Smooth muscle cell (in vitro differentiated cells): ENCODE data around the gene CDK2. TPM values are rescaled to one million over a fixed set of nuclear protein-coding genes. Genes with fewer than 3 reads are reported as not detected.
"Not testable (repeated sequence)": the region's sequence is repeated elsewhere in the genome, so short reads cannot be mapped to it uniquely, and the experiment has no call there.

ENCODE experiments used
- DNase-seq: peaks from one replicate; lab custom pipeline; 2025; ENCODE audit not compliant: unreplicated experiment; lab: John Stamatoyannopoulos, UW
- H2AFZ ChIP-seq: fragments of 200-600 bp; sonication (generic); 2 replicates; pipeline ENCODE4 v1.6.0; 2016; ENCODE audit warnings: antibody characterized with exemption, low read depth, mild to moderate bottlenecking
- H3F3A ChIP-seq: fragments of 200-600 bp; sonication (generic); 2 replicates; pipeline ENCODE4 v1.6.0; 2017; ENCODE audit warnings: antibody characterized with exemption, low read depth
- H3K27ac ChIP-seq: fragments of 200-600 bp; sonication (generic); 2 replicates; pipeline ENCODE4 v1.5.1; 2016; ENCODE audit warnings: low read depth, mild to moderate bottlenecking
- H3K27me3 ChIP-seq: fragments of 200-600 bp; sonication (generic); 2 replicates; pipeline ENCODE4 v1.6.1; 2016; ENCODE audit warnings: low read depth, mild to moderate bottlenecking
- H3K36me3 ChIP-seq: fragments of 200-600 bp; sonication (generic); 2 replicates; pipeline ENCODE4 v1.5.1; 2016; ENCODE audit warnings: low read depth
- H3K4me1 ChIP-seq: fragments of 200-600 bp; sonication (generic); 2 replicates; pipeline ENCODE4 v1.5.1; 2016; ENCODE audit warnings: low read depth
- H3K4me2 ChIP-seq: fragments of 200-600 bp; sonication (generic); 2 replicates; pipeline ENCODE4 v1.6.0; 2016; ENCODE audit warnings: mild to moderate bottlenecking
- H3K4me3 ChIP-seq: fragments of 200-600 bp; sonication (generic); 2 replicates; pipeline ENCODE4 v1.5.1; 2016; ENCODE audit warnings: mild to moderate bottlenecking
- H3K79me2 ChIP-seq: fragments of 200-600 bp; sonication (generic); 2 replicates; pipeline ENCODE4 v1.6.0; 2016; ENCODE audit warnings: low read depth, mild to moderate bottlenecking
- H3K9ac ChIP-seq: fragments of 200-600 bp; sonication (generic); 2 replicates; pipeline ENCODE4 v1.6.0; 2016; ENCODE audit warnings: low read depth
- H3K9me3 ChIP-seq: fragments of 200-600 bp; sonication (generic); replicated peaks from 2 replicates; pipeline ENCODE4 v1.5.1; 2016; ENCODE audit warnings: low read depth
- H4K20me1 ChIP-seq: fragments of 200-600 bp; sonication (generic); 2 replicates; pipeline ENCODE4 v1.6.0; 2016; ENCODE audit warnings: low read depth
- CTCF ChIP-seq: fragments of 200-600 bp; sonication (generic); IDR thresholded peaks from 2 replicates; pipeline ENCODE4 v1.5.1; 2017; ENCODE audit warnings: borderline replicate concordance, mild to moderate bottlenecking, antibody characterized with exemption; ENCODE audit not compliant: insufficient read depth, poor library complexity, severe bottlenecking
- WGBS: methylation state at CpG from one replicate; pipeline ENCODE4 v1.1.7; 2016; ENCODE audit warnings: low lambda C conversion rate; 5-methylcytosine and 5-hydroxymethylcytosine counted together
- polyA plus RNA-seq: library from polyadenylated mRNA; unstranded; fragments of >200 nt; fragmentation: Nextera tagmentation; extraction: Ambion mirVana; gene quantifications from 2 replicates; pipeline ENCODE4 v1.2.1, GENCODE V29; 2016
- total RNA-seq: library from RNA; depleted of rRNA; stranded (reverse); fragments of >200 nt; gene quantifications from 2 replicates; pipeline ENCODE4 v1.2.3, GENCODE V29; 2014

CDK2 gene
- total and polyA plus RNA-seq, 2 experiments from 2014 or later: 33.3 to 36.5 TPM

DNA sequence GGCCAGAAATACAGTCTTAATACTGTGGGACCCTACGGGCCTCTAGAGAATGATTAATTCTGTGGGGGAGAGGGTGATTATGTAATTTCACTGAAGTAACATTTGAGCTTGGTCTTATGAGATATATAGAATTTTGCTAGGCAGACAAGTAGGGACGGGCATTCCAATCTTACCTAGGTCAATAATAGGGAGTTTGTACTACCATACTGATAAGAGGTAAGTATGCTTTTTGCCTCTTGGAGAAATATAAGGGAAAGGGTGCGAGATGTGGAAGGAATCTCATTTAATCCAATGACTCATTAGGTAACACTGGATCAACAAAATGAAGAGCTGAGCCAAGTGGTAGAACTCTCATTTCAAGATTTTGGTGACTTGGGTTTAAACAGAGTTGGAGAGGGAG, 12.4 kb downstream of the CDK2 start:
- Histone ChIP-seq H4K20me1 (peaks cover 65% of the 10 kb centered on the region), H3K4me2 (no peak overlapping the region), H3K9ac (no peak overlapping the region), H2AFZ (no peak overlapping the region), H3K4me3 (no peak overlapping the region), H3K27me3 (no peaks in the 10 kb centered on the region), H3K4me1 (peaks cover 9% of the 10 kb centered on the region), H3F3A (peaks cover 4% of the 10 kb centered on the region), H3K27ac (no peak overlapping the region), H3K36me3 (no peaks in the 10 kb centered on the region), H3K79me2 (peaks cover 96% of the 10 kb centered on the region), H3K9me3 (no peaks in the 10 kb centered on the region)
- DNase-seq: no peak
- TF ChIP-seq CTCF: no peak
- WGBS: 94% methylated on average over 3 of the region's 3 CpGs

DNA sequence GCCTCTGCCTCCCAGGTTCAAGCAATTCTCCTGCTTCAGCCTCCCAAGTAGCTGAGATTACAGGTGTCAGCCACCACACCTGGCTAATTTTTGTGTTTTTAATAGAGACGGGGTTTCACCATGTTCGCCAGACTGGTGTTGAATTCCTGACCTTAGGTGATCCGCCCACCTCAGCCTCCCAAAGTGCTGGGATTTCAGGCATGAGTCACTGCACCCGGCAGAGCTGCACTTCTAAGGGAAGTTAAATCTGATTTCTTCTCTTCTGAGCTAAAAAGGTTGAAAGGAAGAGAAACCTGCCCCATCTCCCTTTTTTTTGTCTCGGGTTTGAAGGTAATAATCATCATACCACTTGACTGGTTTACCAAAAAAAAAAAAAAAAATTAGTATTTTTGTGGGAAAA, 15.3 kb downstream of the CDK2 start:
- WGBS: 54% methylated on average over 5 of the region's 5 CpGs
- not testable (repeated sequence) for DNase-seq, H2AFZ ChIP-seq, H3K27me3 ChIP-seq, H3F3A ChIP-seq, H3K4me3 ChIP-seq, H3K36me3 ChIP-seq, H3K4me1 ChIP-seq, H3K9me3 ChIP-seq, H3K9ac ChIP-seq
- Histone ChIP-seq H3K27ac (peak overlapping the region; percentile 15), H4K20me1 (peaks cover 69% of the 10 kb centered on the region), H3K4me2 (peak overlapping the region; percentile 40), H3K79me2 (peaks cover 77% of the 10 kb centered on the region)

DNA sequence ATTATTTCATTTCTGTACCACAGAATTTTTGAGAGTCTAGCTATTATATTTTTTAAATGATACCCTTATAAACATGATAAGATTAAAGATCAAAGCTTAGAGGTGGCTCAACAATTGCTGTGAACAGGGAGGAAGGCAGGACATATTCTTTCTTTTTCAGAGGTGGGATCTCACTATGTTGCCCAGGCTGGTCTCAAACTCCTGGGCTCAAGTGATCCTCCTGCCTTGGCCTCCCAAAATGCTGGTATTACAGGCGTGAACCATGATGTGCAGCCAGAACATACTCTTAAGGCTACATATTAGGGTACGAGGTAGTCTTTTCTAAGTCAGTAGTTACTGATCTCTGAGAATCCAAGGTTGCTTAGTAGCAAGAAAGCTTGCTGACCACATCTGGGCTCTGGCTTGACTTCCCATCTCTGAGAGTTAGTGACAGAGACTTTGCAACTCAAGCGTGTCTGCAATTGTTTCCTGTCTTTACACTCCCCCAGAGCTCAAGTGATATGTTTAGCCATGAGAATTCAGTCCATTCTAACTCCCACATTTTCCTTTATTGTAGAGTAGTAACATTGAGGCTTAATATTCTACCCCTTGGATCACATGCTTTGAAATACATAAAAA, 15.8 kb downstream of the CDK2 start:
- Histone ChIP-seq H3K9me3 (no peaks in the 10 kb centered on the region), H4K20me1 (peaks cover 64% of the 10 kb centered on the region), H3K79me2 (peaks cover 71% of the 10 kb centered on the region), H3F3A (peaks cover 4% of the 10 kb centered on the region), H3K4me1 (no peaks in the 10 kb centered on the region), H3K36me3 (no peaks in the 10 kb centered on the region), H3K27ac (peak overlapping the region; percentile 15), H3K4me2 (peak overlapping the region; percentile 40), H2AFZ (no peak overlapping the region), H3K27me3 (no peaks in the 10 kb centered on the region), H3K4me3 (no peak overlapping the region), H3K9ac (no peak overlapping the region)
- WGBS: 74% methylated on average over 3 of the region's 3 CpGs
- TF ChIP-seq CTCF: no peak
- DNase-seq: no peak

DNA sequence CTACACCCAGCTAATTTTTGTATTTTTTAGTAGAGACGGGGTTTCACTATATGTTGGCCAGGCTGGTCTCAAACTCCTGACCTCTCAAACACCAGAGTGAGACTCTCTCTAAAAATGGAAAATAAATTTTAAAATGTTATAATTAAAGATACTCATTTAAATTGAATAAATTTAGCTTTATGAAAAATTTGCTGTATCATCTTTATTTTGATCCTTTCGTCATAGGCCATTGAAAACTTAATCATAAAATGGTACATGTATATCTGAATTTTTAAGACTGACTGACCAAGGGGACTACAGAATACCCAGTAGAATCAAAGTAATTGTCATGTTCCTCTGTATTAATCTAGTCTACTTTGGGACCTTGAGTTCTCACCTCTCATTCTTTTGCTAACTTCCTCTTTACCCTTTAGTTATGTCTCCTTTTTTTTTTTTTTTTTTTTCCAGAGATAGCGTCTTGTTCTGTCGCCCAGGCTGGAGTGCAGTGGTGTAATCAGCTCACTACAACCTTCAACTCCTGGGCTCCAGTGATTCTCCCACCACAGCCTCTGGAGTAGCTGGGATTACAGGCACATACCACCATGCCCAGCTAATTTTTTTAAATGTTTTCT, 16.7 kb downstream of the CDK2 start:
- Histone ChIP-seq H4K20me1 (peaks cover 56% of the 10 kb centered on the region), H3K36me3 (no peaks in the 10 kb centered on the region), H3K9me3 (no peaks in the 10 kb centered on the region), H3K27ac (no peak overlapping the region), H3K4me1 (no peaks in the 10 kb centered on the region), H3K79me2 (peaks cover 62% of the 10 kb centered on the region), H3F3A (peaks cover 4% of the 10 kb centered on the region), H3K9ac (no peak overlapping the region), H3K27me3 (no peaks in the 10 kb centered on the region), H2AFZ (no peak overlapping the region), H3K4me3 (no peak overlapping the region), H3K4me2 (no peak overlapping the region)
- WGBS: 85% methylated on average over 4 of the region's 4 CpGs
- no peak for TF ChIP-seq CTCF
- DNase-seq: no peak
